ENCODE data around the gene SNAI1.

SNAI1 gene

GRCh38 chr20:50012282-50013263 lies 29.8 kb downstream of the SNAI1 start:
- Histone ChIP-seq H3K4me1 (ENCODE audit: control extremely low read depth in 1 of 4, control insufficient read depth in 4 of 4, insufficient read depth in 4 of 4, low read length in 3 of 4) (peaks cover 5 to 56% (median 48%) of the 10 kb centered on the region in 4 experiments), H3K4me3 (ENCODE audit: control insufficient read depth in 1 of 7, extremely low read depth in 1 of 7, insufficient read depth in 4 of 7, low read depth in 2 of 7, low read length in 6 of 7) (peak overlapping the region in 2 of 7 experiments; percentile 26 to 47), H3K36me3 (ENCODE audit: control insufficient read depth in 4 of 4, insufficient read depth in 4 of 4, low read length in 3 of 4) (no peaks in the 10 kb centered on the region), H3K27ac (ENCODE audit: insufficient read depth in 1 of 2, low read depth in 1 of 2, low read length in 2 of 2, poor library complexity in 1 of 2, severe bottlenecking in 2 of 2) (peak overlapping the region; percentile 55 to 68), H3K9me3 (ENCODE audit: control extremely low read depth in 1 of 5, control insufficient read depth in 4 of 5, insufficient read depth in 2 of 5, low read depth in 1 of 5, low read length in 4 of 5) (no peaks in the 10 kb centered on the region), H3K27me3 (replicated peaks in 2 of 5; ENCODE audit: control insufficient read depth in 4 of 5, insufficient read depth in 5 of 5, low read length in 4 of 5) (no peaks in the 10 kb centered on the region)
- peak; percentile 63 to 94 (median 89) for DNase-seq
- WGBS (ENCODE audit: insufficient coverage), result 6% methylated on average over 11 of the region's 12 CpGs
- ChIA-PET CTCF (interaction anchor here (0.5 to 3.4 kb wide), 18 partner anchors 8 to 1515 kb away, joined by 3 to 11 read pairs (median 4); partner anchors contain the start of gene SNAI1), POLR2A (interaction anchor here (0.9 to 1.1 kb wide), 3 partner anchors 10 to 103 kb away, joined by 3 to 4 read pairs (median 4); no protein-coding TSS in a partner anchor)

GRCh38 chr20:50013976-50014375 lies 31.2 kb downstream of the SNAI1 start:
- H3K4me3 ChIP-seq (ENCODE audit: control insufficient read depth in 1 of 7, extremely low read depth in 1 of 7, insufficient read depth in 4 of 7, low read depth in 2 of 7, low read length in 6 of 7), result no peak overlapping the region
- H3K4me1 ChIP-seq (ENCODE audit: control extremely low read depth in 1 of 4, control insufficient read depth in 4 of 4, insufficient read depth in 4 of 4, low read length in 3 of 4), result peaks cover 5 to 54% (median 47%) of the 10 kb centered on the region in 4 experiments
- no peaks in the 10 kb centered on the region for H3K27me3 ChIP-seq (replicated peaks in 2 of 5; ENCODE audit: control insufficient read depth in 4 of 5, insufficient read depth in 5 of 5, low read length in 4 of 5)
- H3K36me3 ChIP-seq (ENCODE audit: control insufficient read depth in 4 of 4, insufficient read depth in 4 of 4, low read length in 3 of 4), result no peaks in the 10 kb centered on the region
- H3K27ac ChIP-seq (ENCODE audit: insufficient read depth in 1 of 2, low read depth in 1 of 2, low read length in 2 of 2, poor library complexity in 1 of 2, severe bottlenecking in 2 of 2), result no peak overlapping the region
- WGBS (ENCODE audit: insufficient coverage), result 40% methylated on average over 7 of the region's 7 CpGs
- DNase-seq, result no peak
- CTCF ChIA-PET, result interaction anchor here (0.8 to 3.4 kb wide), 7 partner anchors 10 to 35 kb away, joined by 3 to 11 read pairs (median 5); no protein-coding TSS in a partner anchor
- POLR2A ChIA-PET, result no interaction called here
- H3K9me3 ChIP-seq (ENCODE audit: control extremely low read depth in 1 of 5, control insufficient read depth in 4 of 5, insufficient read depth in 2 of 5, low read depth in 1 of 5, low read length in 4 of 5), result no peaks in the 10 kb centered on the region

GRCh38 chr20:50014570-50015562 lies 32.1 kb downstream of the SNAI1 start:
- POLR2A ChIA-PET, result interaction anchor here (1.2 kb wide), 1 partner anchor 21 kb away, joined by 3 read pairs; no protein-coding TSS in a partner anchor
- Histone ChIP-seq H3K4me3 (ENCODE audit: control insufficient read depth in 1 of 7, extremely low read depth in 1 of 7, insufficient read depth in 4 of 7, low read depth in 2 of 7, low read length in 6 of 7) (no peak overlapping the region), H3K4me1 (ENCODE audit: control extremely low read depth in 1 of 4, control insufficient read depth in 4 of 4, insufficient read depth in 4 of 4, low read length in 3 of 4) (peaks cover 5 to 50% (median 44%) of the 10 kb centered on the region in 4 experiments), H3K9me3 (ENCODE audit: control extremely low read depth in 1 of 5, control insufficient read depth in 4 of 5, insufficient read depth in 2 of 5, low read depth in 1 of 5, low read length in 4 of 5) (no peaks in the 10 kb centered on the region), H3K27ac (ENCODE audit: insufficient read depth in 1 of 2, low read depth in 1 of 2, low read length in 2 of 2, poor library complexity in 1 of 2, severe bottlenecking in 2 of 2) (peak overlapping the region in 1 of 2 experiments; percentile 46), H3K36me3 (ENCODE audit: control insufficient read depth in 4 of 4, insufficient read depth in 4 of 4, low read length in 3 of 4) (no peaks in the 10 kb centered on the region), H3K27me3 (replicated peaks in 2 of 5; ENCODE audit: control insufficient read depth in 4 of 5, insufficient read depth in 5 of 5, low read length in 4 of 5) (no peaks in the 10 kb centered on the region)
- 46% methylated on average over 14 of the region's 38 CpGs for WGBS (ENCODE audit: insufficient coverage)
- CTCF ChIA-PET, result interaction anchor here (1.4 to 3.4 kb wide), 5 partner anchors 9 to 36 kb away, joined by 3 to 11 read pairs (median 7); no protein-coding TSS in a partner anchor
- peak; percentile 12 to 86 (median 78) for DNase-seq

- CTCF ChIA-PET, result interaction anchor here (1.2 to 1.7 kb wide), 4 partner anchors 9 to 36 kb away, joined by 3 to 6 read pairs (median 4); no protein-coding TSS in a partner anchor
- DNase-seq, result no peak
- H3K36me3 ChIP-seq (ENCODE audit: control insufficient read depth in 4 of 4, insufficient read depth in 4 of 4, low read length in 3 of 4), result no peaks in the 10 kb centered on the region
- 86% methylated on average over 4 of the region's 8 CpGs for WGBS (ENCODE audit: insufficient coverage)
- H3K9me3 ChIP-seq (ENCODE audit: control extremely low read depth in 1 of 5, control insufficient read depth in 4 of 5, insufficient read depth in 2 of 5, low read depth in 1 of 5, low read length in 4 of 5), result no peaks in the 10 kb centered on the region
- H3K4me1 ChIP-seq (ENCODE audit: control extremely low read depth in 1 of 4, control insufficient read depth in 4 of 4, insufficient read depth in 4 of 4, low read length in 3 of 4), result peaks cover 5 to 49% (median 48%) of the 10 kb centered on the region in 4 experiments
- no peak overlapping the region for H3K4me3 ChIP-seq (ENCODE audit: control insufficient read depth in 1 of 7, extremely low read depth in 1 of 7, insufficient read depth in 4 of 7, low read depth in 2 of 7, low read length in 6 of 7)
- H3K27ac ChIP-seq (ENCODE audit: insufficient read depth in 1 of 2, low read depth in 1 of 2, low read length in 2 of 2, poor library complexity in 1 of 2, severe bottlenecking in 2 of 2), result no peak overlapping the region
- no peaks in the 10 kb centered on the region for H3K27me3 ChIP-seq (replicated peaks in 2 of 5; ENCODE audit: control insufficient read depth in 4 of 5, insufficient read depth in 5 of 5, low read length in 4 of 5)
- POLR2A ChIA-PET, result interaction anchor here (1.2 kb wide), 1 partner anchor 21 kb away, joined by 3 read pairs; no protein-coding TSS in a partner anchor
These were observed 32.8 kb downstream of the SNAI1 start for GRCh38 chr20:50015636-50015992.

GRCh38 chr20:50015993-50016770 lies 33.4 kb downstream of the SNAI1 start:
- Histone ChIP-seq H3K4me3 (ENCODE audit: control insufficient read depth in 1 of 7, extremely low read depth in 1 of 7, insufficient read depth in 4 of 7, low read depth in 2 of 7, low read length in 6 of 7) (no peak overlapping the region), H3K27me3 (replicated peaks in 2 of 5; ENCODE audit: control insufficient read depth in 4 of 5, insufficient read depth in 5 of 5, low read length in 4 of 5) (no peaks in the 10 kb centered on the region), H3K27ac (ENCODE audit: insufficient read depth in 1 of 2, low read depth in 1 of 2, low read length in 2 of 2, poor library complexity in 1 of 2, severe bottlenecking in 2 of 2) (no peak overlapping the region), H3K36me3 (ENCODE audit: control insufficient read depth in 4 of 4, insufficient read depth in 4 of 4, low read length in 3 of 4) (no peaks in the 10 kb centered on the region), H3K4me1 (ENCODE audit: control extremely low read depth in 1 of 4, control insufficient read depth in 4 of 4, insufficient read depth in 4 of 4, low read length in 3 of 4) (peaks cover 5 to 52% (median 48%) of the 10 kb centered on the region in 4 experiments), H3K9me3 (ENCODE audit: control extremely low read depth in 1 of 5, control insufficient read depth in 4 of 5, insufficient read depth in 2 of 5, low read depth in 1 of 5, low read length in 4 of 5) (no peaks in the 10 kb centered on the region)
- no peak for DNase-seq
- ChIA-PET POLR2A (no interaction called here), CTCF (interaction anchor here (1.2 to 1.7 kb wide), 4 partner anchors 10 to 37 kb away, joined by 3 to 6 read pairs (median 4); no protein-coding TSS in a partner anchor)
- 94% methylated on average over 18 of the region's 18 CpGs for WGBS (ENCODE audit: insufficient coverage)

- ChIA-PET POLR2A (no interaction called here), CTCF (interaction anchor here (1.7 kb wide), 1 partner anchor 12 kb away, joined by 5 read pairs; no protein-coding TSS in a partner anchor)
- H3K36me3 ChIP-seq (ENCODE audit: control insufficient read depth in 4 of 4, insufficient read depth in 4 of 4, low read length in 3 of 4), result no peaks in the 10 kb centered on the region
- DNase-seq, result no peak
- no peaks in the 10 kb centered on the region for H3K9me3 ChIP-seq (ENCODE audit: control extremely low read depth in 1 of 5, control insufficient read depth in 4 of 5, insufficient read depth in 2 of 5, low read depth in 1 of 5, low read length in 4 of 5)
- no peak overlapping the region for H3K4me3 ChIP-seq (ENCODE audit: control insufficient read depth in 1 of 7, extremely low read depth in 1 of 7, insufficient read depth in 4 of 7, low read depth in 2 of 7, low read length in 6 of 7)
- H3K4me1 ChIP-seq (ENCODE audit: control extremely low read depth in 1 of 4, control insufficient read depth in 4 of 4, insufficient read depth in 4 of 4, low read length in 3 of 4), result peaks cover 5 to 52% (median 44%) of the 10 kb centered on the region in 4 experiments
- H3K27me3 ChIP-seq (replicated peaks in 2 of 5; ENCODE audit: control insufficient read depth in 4 of 5, insufficient read depth in 5 of 5, low read length in 4 of 5), result no peaks in the 10 kb centered on the region
- WGBS (ENCODE audit: insufficient coverage), result 98% methylated on average over 5 of the region's 5 CpGs
- no peak overlapping the region for H3K27ac ChIP-seq (ENCODE audit: insufficient read depth in 1 of 2, low read depth in 1 of 2, low read length in 2 of 2, poor library complexity in 1 of 2, severe bottlenecking in 2 of 2)
These were observed 34.4 kb downstream of the SNAI1 start for GRCh38 chr20:50017160-50017559.
